Colonic mucosa (tissue), 4 donors: ENCODE results near the gene GIGYF2. TPM values are rescaled to one million over a fixed set of nuclear protein-coding genes. Genes with fewer than 3 reads are reported as not detected.
A peak's percentile ranks its signal among the peaks of the same experiment; 100 is the strongest.

Source experiments
- DNase-seq: peaks from one replicate; pipeline ENCODE4 v3.0.0-alpha.2; 2020
- H3K27ac ChIP-seq: fragments of 200-600 bp; one replicate; pipeline ENCODE4 v1.8.0; 2021
- H3K27me3 ChIP-seq: fragments of 200-600 bp; one replicate; pipeline ENCODE4 v1.8.0; 2021
- H3K36me3 ChIP-seq: fragments of 200-600 bp; one replicate; pipeline ENCODE4 v1.8.0; 2021
- H3K4me1 ChIP-seq: fragments of 200-600 bp; one replicate; pipeline ENCODE4 v1.8.0; 2021; ENCODE audit warnings: mild to moderate bottlenecking
- H3K4me3 ChIP-seq: fragments of 200-600 bp; one replicate; pipeline ENCODE4 v1.8.0; 2021
- H3K9ac ChIP-seq, 2 donors: one replicate each; pipeline ENCODE4 v1.7.0; 2013; ENCODE audit warnings: control low read depth in 2 of 2, low read depth in 2 of 2, low read length in 2 of 2
- H3K9me3 ChIP-seq: fragments of 200-600 bp; one replicate; pipeline ENCODE4 v1.8.0; 2021
- intact Hi-C: fragments of 100-400 bp; cut with DNase I; formaldehyde crosslinking; loops from one replicate; pipeline ENCODE4 v1.14.1; 2022
- total RNA-seq, 2 donors: library from RNA; stranded (reverse); fragmentation: NEBNext Ultra II Directional in 1 of 2; extraction: Animal tissue kit (Norgen Biotek cat#: 25700) in 1 of 2; gene quantifications; one replicate each; pipeline ENCODE4 v1.2.1, GENCODE V29; 2021
- TF ChIP-seq, protein P1 (sequence below): fragments of 200-600 bp; IDR thresholded peaks from one replicate; pipeline ENCODE4 v1.8.0; 2022; ENCODE audit warnings: antibody characterized with exemption, mild to moderate bottlenecking
- donor health status: healthy.
- donor health status: DM: no; HTN: no; CAD: no.
- donor health status: DM: no; HTN: no; CAD: no.

Gene GIGYF2
- total RNA-seq, 2 donors from 2014 or later: 48.8 to 49.3 TPM

DNA sequence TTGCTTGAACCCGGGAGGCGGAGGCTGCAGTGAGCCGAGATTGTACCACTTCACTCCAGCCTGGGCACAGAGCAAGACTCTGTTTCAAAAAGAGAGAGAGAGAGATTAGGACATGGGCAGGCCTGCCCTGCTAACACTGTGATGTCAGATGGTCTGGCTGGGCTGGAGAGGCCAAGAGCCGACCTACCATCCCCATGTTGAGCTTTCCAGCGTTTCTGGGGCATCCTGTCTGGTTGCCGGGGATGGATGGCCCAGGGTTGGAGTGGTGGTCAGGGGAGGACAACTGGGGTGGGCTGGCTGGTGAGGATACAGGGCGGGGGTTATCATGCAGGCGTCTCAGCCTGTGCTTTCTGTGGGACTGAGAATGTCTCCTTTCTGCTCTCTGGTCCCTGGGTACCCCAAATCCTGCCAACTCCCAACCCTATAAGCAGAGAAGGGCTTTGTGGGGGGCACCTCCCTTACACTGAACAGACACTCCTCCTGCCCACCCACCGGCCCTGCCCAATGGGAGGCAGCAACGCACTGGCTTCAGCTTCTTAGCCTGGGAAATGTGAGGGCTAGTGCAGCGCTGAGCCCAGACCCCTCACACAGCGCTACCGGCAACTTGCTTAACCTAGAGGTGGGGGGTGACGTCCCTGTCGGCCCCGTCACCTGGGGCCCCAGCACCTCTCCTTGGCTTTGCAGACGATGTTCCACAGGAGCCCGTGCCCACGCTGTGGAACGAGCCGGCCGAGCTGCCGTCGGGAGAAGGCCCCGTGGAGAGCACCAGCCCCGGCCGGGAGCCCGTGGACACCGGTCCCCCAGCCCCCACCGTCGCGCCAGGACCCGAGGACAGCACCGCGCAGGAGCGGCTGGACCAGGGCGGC, 178.4 kb downstream of the GIGYF2 start:
- TF ChIP-seq, protein P1, sequence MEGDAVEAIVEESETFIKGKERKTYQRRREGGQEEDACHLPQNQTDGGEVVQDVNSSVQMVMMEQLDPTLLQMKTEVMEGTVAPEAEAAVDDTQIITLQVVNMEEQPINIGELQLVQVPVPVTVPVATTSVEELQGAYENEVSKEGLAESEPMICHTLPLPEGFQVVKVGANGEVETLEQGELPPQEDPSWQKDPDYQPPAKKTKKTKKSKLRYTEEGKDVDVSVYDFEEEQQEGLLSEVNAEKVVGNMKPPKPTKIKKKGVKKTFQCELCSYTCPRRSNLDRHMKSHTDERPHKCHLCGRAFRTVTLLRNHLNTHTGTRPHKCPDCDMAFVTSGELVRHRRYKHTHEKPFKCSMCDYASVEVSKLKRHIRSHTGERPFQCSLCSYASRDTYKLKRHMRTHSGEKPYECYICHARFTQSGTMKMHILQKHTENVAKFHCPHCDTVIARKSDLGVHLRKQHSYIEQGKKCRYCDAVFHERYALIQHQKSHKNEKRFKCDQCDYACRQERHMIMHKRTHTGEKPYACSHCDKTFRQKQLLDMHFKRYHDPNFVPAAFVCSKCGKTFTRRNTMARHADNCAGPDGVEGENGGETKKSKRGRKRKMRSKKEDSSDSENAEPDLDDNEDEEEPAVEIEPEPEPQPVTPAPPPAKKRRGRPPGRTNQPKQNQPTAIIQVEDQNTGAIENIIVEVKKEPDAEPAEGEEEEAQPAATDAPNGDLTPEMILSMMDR: no peak
- Histone ChIP-seq H3K9me3 (no peaks in the 10 kb centered on the region), H3K4me1 (peaks cover 13% of the 10 kb centered on the region), H3K9ac (peak overlapping the region; percentile 70 to 94), H3K27ac (peak overlapping the region; percentile 95), H3K36me3 (no peaks in the 10 kb centered on the region), H3K4me3 (peak overlapping the region; percentile 50), H3K27me3 (peaks cover 6% of the 10 kb centered on the region)
- peak; percentile 69 for DNase-seq
- intact Hi-C loops: no loop called here

DNA sequence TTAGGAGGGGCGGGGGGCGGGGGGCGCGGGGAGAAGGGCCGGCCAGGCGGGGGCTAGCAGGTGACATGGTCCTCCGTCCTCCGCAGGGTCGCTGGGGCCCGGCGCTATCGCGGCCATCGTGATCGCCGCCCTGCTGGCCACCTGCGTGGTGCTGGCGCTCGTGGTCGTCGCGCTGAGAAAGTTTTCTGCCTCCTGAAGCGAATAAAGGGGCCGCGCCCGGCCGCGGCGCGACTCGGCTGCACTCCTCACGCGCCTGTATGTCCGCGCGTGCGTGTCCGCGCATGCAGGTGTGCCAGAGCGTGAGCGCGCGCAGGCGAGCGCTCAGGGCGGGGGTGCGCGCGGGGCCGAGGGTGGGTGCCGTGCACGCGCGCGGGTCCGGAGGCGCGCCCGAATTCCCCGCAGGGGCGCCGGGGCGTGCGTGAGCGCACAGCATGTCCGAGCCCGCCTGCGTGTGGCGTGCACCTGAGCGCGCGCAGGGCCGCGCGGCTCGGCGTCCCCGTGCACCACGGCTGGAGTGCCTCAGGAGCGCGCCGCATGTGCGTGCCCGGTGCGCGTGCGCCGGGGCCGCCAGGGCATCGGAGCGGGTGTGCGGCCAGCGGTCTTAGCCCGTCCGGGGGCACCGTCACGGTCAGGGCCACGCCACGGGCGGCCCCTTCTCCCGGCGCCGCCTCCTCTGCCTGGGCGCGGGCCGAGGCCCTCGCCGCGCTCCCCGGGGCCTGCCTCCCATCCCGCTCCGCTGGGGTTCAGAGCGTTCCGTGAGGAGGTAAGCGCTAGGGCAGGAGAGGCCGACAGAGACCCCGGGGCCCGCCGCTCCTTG, 179.2 kb downstream of the GIGYF2 start:
- Histone ChIP-seq H3K9me3 (no peaks in the 10 kb centered on the region), H3K36me3 (no peaks in the 10 kb centered on the region), H3K9ac (peak overlapping the region; percentile 72 to 76), H3K4me1 (peaks cover 13% of the 10 kb centered on the region), H3K4me3 (peak overlapping the region; percentile 50), H3K27me3 (peaks cover 6% of the 10 kb centered on the region), H3K27ac (peak overlapping the region; percentile 95)
- intact Hi-C loops: no loop called here
- TF ChIP-seq, protein P1: no peak
- DNase-seq: peak; percentile 56

DNA sequence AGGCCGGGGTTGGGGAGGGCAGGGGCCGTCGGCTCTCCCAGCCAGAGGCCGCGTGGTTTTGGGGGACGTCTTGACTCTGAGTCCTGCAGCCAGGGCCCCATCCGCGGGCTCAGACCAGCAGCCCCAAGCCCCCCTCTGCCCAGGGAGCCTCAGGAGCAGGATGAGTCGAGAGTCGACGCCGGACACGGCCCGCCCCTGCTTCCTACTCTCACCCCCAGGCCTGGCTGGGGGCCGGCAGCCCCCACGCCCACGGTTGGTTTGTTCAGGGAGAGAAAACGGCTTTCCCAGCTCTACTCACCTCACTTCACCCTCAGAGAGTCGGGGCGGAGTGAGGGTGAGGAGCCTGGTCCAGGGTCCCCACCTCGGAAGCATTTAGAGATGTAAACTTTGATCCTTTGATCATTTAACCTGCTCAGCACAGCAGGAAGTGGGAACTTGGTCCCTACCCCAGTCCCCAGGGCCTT, 179.9 kb downstream of the GIGYF2 start:
- peaks cover 13% of the 10 kb centered on the region for H3K4me1 ChIP-seq
- intact Hi-C loops: no loop called here
- peaks cover 6% of the 10 kb centered on the region for H3K27me3 ChIP-seq
- H3K27ac ChIP-seq: peak overlapping the region; percentile 95
- H3K9ac ChIP-seq: peak overlapping the region; percentile 72 to 76
- H3K36me3 ChIP-seq: no peaks in the 10 kb centered on the region
- TF ChIP-seq, protein P1: no peak
- DNase-seq: no peak
- H3K4me3 ChIP-seq: peak overlapping the region; percentile 50
- H3K9me3 ChIP-seq: no peaks in the 10 kb centered on the region

DNA sequence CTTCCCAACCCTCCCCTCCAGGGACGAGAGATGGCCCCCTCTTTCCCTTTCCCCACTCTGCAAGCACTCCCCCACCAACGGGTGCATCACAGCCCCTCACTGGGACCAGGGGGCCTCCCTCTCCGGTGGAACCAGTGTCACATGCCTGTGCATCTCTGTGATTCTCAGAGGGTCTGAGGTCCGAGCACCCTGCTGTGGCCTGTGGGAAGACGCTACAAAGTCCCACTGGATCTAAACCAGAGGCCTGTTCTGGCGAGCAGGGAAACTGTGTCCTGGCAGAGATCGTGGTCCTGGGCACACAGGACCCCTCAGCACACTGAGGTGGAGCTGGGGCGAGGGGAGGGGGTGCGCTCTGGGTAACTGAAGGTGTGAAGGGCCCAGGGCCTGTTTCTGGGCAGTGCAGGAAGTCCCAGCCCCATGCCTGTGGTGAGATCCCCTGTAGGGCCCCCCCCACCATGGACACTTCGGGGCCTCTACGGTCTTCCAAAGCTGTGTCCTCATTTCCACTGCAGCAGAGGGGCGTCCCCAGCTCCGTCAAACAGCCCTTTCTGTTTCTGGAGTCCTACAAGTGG, 180.9 kb downstream of the GIGYF2 start:
- no peak for DNase-seq
- no peak overlapping the region for H3K4me3 ChIP-seq
- intact Hi-C loops: no loop called here

More for the DNA sequence above, 180.9 kb downstream of the GIGYF2 start:
- Histone ChIP-seq H3K27ac (peak overlapping the region; percentile 95), H3K36me3 (no peaks in the 10 kb centered on the region), H3K9ac (peak overlapping the region in 1 of 2 donors; percentile 76), H3K4me1 (peaks cover 13% of the 10 kb centered on the region), H3K27me3 (peaks cover 6% of the 10 kb centered on the region), H3K9me3 (no peaks in the 10 kb centered on the region)
- TF ChIP-seq, protein P1: no peak
